NCI-H774 (cell line): ENCODE results near the gene BMPR1A.

Experiments used
- DNase-seq: peaks from one replicate; lab custom pipeline; 2025; lab: John Stamatoyannopoulos, UW

BMPR1A gene

GRCh38 chr10:86765548-86765947, 9.1 kb downstream of the BMPR1A start:
- DNase-seq: no peak

- DNase-seq: no peak
These were observed 12.1 kb downstream of the BMPR1A start for GRCh38 chr10:86768412-86769062.

- no peak for DNase-seq
These were observed 13.6 kb downstream of the BMPR1A start for GRCh38 chr10:86769991-86770390.

- DNase-seq: no peak
These were observed 14.1 kb downstream of the BMPR1A start for GRCh38 chr10:86770412-86770960.

GRCh38 chr10:86773498-86773897, 17.1 kb downstream of the BMPR1A start:
- DNase-seq: no peak

- no peak for DNase-seq
These were observed 18.8 kb downstream of the BMPR1A start for GRCh38 chr10:86775056-86775869.

- no peak for DNase-seq
These were observed 19.4 kb downstream of the BMPR1A start for GRCh38 chr10:86775870-86776180.

- DNase-seq: no peak
These were observed 23.0 kb downstream of the BMPR1A start for GRCh38 chr10:86779220-86780017.

GRCh38 chr10:86782701-86783418, 26.4 kb downstream of the BMPR1A start:
- no peak for DNase-seq

GRCh38 chr10:86785037-86785436, 28.6 kb downstream of the BMPR1A start:
- no peak for DNase-seq

GRCh38 chr10:86785968-86786367, 29.5 kb downstream of the BMPR1A start:
- no peak for DNase-seq

GRCh38 chr10:86786368-86786767, 29.9 kb downstream of the BMPR1A start:
- no peak for DNase-seq

- DNase-seq: no peak
These were observed 34.0 kb downstream of the BMPR1A start for GRCh38 chr10:86790394-86790793.

- DNase-seq: no peak
These were observed 36.2 kb downstream of the BMPR1A start for GRCh38 chr10:86792461-86793167.

GRCh38 chr10:86793696-86794095, 37.3 kb downstream of the BMPR1A start:
- no peak for DNase-seq

- no peak for DNase-seq
These were observed 38.9 kb downstream of the BMPR1A start for GRCh38 chr10:86795353-86795752.

- DNase-seq: no peak
These were observed 41.6 kb downstream of the BMPR1A start for GRCh38 chr10:86798025-86798424.

GRCh38 chr10:86798611-86799010, 42.2 kb downstream of the BMPR1A start:
- DNase-seq: no peak

- no peak for DNase-seq
These were observed 42.9 kb downstream of the BMPR1A start for GRCh38 chr10:86799188-86799845.

- DNase-seq: no peak
These were observed 45.6 kb downstream of the BMPR1A start for GRCh38 chr10:86801995-86802394.
